Measurements from ENCODE around the gene CA12. TPM values are rescaled to one million over a fixed set of nuclear protein-coding genes. Genes with fewer than 3 reads are reported as not detected.
A peak's percentile ranks its signal among the peaks of the same experiment; 100 is the strongest.

Gene CA12
- total RNA-seq, 4 donors from 2014 or later, result 22.1 to 79.6 (median 37.0) TPM

- no peak for TF ChIP-seq POLR2A (IDR thresholded peaks at IDR 0.05)
- TF ChIP-seq, protein P1, sequence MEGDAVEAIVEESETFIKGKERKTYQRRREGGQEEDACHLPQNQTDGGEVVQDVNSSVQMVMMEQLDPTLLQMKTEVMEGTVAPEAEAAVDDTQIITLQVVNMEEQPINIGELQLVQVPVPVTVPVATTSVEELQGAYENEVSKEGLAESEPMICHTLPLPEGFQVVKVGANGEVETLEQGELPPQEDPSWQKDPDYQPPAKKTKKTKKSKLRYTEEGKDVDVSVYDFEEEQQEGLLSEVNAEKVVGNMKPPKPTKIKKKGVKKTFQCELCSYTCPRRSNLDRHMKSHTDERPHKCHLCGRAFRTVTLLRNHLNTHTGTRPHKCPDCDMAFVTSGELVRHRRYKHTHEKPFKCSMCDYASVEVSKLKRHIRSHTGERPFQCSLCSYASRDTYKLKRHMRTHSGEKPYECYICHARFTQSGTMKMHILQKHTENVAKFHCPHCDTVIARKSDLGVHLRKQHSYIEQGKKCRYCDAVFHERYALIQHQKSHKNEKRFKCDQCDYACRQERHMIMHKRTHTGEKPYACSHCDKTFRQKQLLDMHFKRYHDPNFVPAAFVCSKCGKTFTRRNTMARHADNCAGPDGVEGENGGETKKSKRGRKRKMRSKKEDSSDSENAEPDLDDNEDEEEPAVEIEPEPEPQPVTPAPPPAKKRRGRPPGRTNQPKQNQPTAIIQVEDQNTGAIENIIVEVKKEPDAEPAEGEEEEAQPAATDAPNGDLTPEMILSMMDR (IDR thresholded peaks at IDR 0.05), result no peak
- Histone ChIP-seq H3K27ac (peak overlapping the region in 1 of 4 donors; percentile 61), H3K4me3 (peak overlapping the region in 3 of 4 donors; percentile 30 to 66 (median 56)), H3K4me1 (peaks cover 0 to 18% (median 2%) of the 10 kb centered on the region in 4 donors), H3K9me3 (no peaks in the 10 kb centered on the region), H3K27me3 (no peaks in the 10 kb centered on the region), H3K36me3 (no peaks in the 10 kb centered on the region)
- DNase-seq, result peak in 1 of 3 donors; percentile 21
Measured at GRCh38 chr15:63380151-63380807, 1.4 kb downstream of the CA12 start.

GRCh38 chr15:63379492-63380150, 2.0 kb downstream of the CA12 start:
- H3K27me3 ChIP-seq, result no peaks in the 10 kb centered on the region
- peak overlapping the region in 1 of 4 donors; percentile 61 for H3K27ac ChIP-seq

GRCh38 chr15:63378946-63379345, 2.7 kb downstream of the CA12 start:
- TF ChIP-seq, protein P1 (IDR thresholded peaks at IDR 0.05), result no peak
- TF ChIP-seq POLR2A (IDR thresholded peaks at IDR 0.05), result no peak
- Histone ChIP-seq H3K27ac (no peak overlapping the region), H3K4me1 (peaks cover 0 to 30% (median 2%) of the 10 kb centered on the region in 4 donors), H3K27me3 (no peaks in the 10 kb centered on the region), H3K4me3 (no peak overlapping the region), H3K36me3 (no peaks in the 10 kb centered on the region), H3K9me3 (no peaks in the 10 kb centered on the region)
- DNase-seq, result peak in 1 of 3 donors; percentile 28

More at GRCh38 chr15:63379492-63380150, 2.0 kb downstream of the CA12 start:
- TF ChIP-seq, protein P1 (IDR thresholded peaks at IDR 0.05), result no peak
- TF ChIP-seq POLR2A (IDR thresholded peaks at IDR 0.05), result no peak
- H3K9me3 ChIP-seq, result no peaks in the 10 kb centered on the region
- peak overlapping the region in 2 of 4 donors; percentile 56 to 66 for H3K4me3 ChIP-seq
- peak in 1 of 3 donors; percentile 40 for DNase-seq
- H3K36me3 ChIP-seq, result no peaks in the 10 kb centered on the region
- peaks cover 0 to 23% (median 2%) of the 10 kb centered on the region in 4 donors for H3K4me1 ChIP-seq

- Histone ChIP-seq H3K27me3 (no peaks in the 10 kb centered on the region), H3K4me1 (peaks cover 0 to 16% (median 0%) of the 10 kb centered on the region in 4 donors), H3K36me3 (no peaks in the 10 kb centered on the region), H3K9me3 (no peaks in the 10 kb centered on the region), H3K27ac (no peak overlapping the region), H3K4me3 (no peak overlapping the region)
- peak in 1 of 3 donors; percentile 53 for DNase-seq
- TF ChIP-seq, protein P1 (IDR thresholded peaks at IDR 0.05), result no peak
- no peak for TF ChIP-seq POLR2A (IDR thresholded peaks at IDR 0.05)
Measured at GRCh38 chr15:63374686-63375520, 6.7 kb downstream of the CA12 start.

GRCh38 chr15:63373866-63374548, 7.6 kb downstream of the CA12 start:
- no peak overlapping the region for H3K27ac ChIP-seq
- H3K4me3 ChIP-seq, result no peak overlapping the region
- no peak for TF ChIP-seq POLR2A (IDR thresholded peaks at IDR 0.05)
- TF ChIP-seq, protein P1 (IDR thresholded peaks at IDR 0.05), result no peak

More at GRCh38 chr15:63373866-63374548, 7.6 kb downstream of the CA12 start:
- no peaks in the 10 kb centered on the region for H3K27me3 ChIP-seq
- H3K36me3 ChIP-seq, result no peaks in the 10 kb centered on the region
- no peaks in the 10 kb centered on the region for H3K9me3 ChIP-seq
- peaks cover 0 to 16% (median 0%) of the 10 kb centered on the region in 4 donors for H3K4me1 ChIP-seq
- DNase-seq, result peak in 1 of 3 donors; percentile 33

Data from Peyer's patch (tissue), 4 donors.